Thyroid gland (tissue), 4 donors: ENCODE measurements around the gene KRTAP24-1.

Source experiments
- CTCF ChIP-seq, 6 experiments: fragments of 200-600 bp in 3 of 6; fragments of 450-650 bp in 3 of 6; sonication (generic) in 3 of 6; IDR thresholded peaks; one replicate each; pipeline ENCODE4 v1.5.1; 2016 to 2019; ENCODE audit warnings: antibody characterized with exemption in 6 of 6, mild to moderate bottlenecking in 2 of 6, inconsistent platforms in 1 of 6, moderate library complexity in 1 of 6
- POLR2A ChIP-seq, 2 donors: fragments of 450-650 bp; IDR thresholded peaks; one replicate each; pipeline ENCODE4 v1.6.1; 2017; ENCODE audit warnings: antibody characterized with exemption in 2 of 2, mild to moderate bottlenecking in 2 of 2, moderate library complexity in 1 of 2

GRCh38 chr21:30232011-30232410 lies 50.7 kb downstream of the KRTAP24-1 start:
- TF ChIP-seq CTCF (IDR thresholded peaks at IDR 0.05) (no peak), POLR2A (IDR thresholded peaks at IDR 0.05) (no peak)
